NOMO-1 treated with DMSO at 0.1 percent for 48 hours (cell line): ENCODE data around the gene NF2.
A peak's percentile ranks its signal among the peaks of the same experiment; 100 is the strongest.

ENCODE experiments used
- DNase-seq: peaks from one replicate; lab custom pipeline; 2025; ENCODE audit not compliant: unreplicated experiment; lab: John Stamatoyannopoulos, UW

The NF2 gene

GRCh38 chr22:29629903-29630516 is 26.6 kb downstream of the NF2 start:
- no peak for DNase-seq

GRCh38 chr22:29630987-29631386 is 27.6 kb downstream of the NF2 start:
- DNase-seq, result no peak

GRCh38 chr22:29631725-29632124 is 28.3 kb downstream of the NF2 start:
- no peak for DNase-seq

- DNase-seq, result no peak
Measured at GRCh38 chr22:29632672-29633071, 29.2 kb downstream of the NF2 start.

GRCh38 chr22:29633514-29634312 is 30.3 kb downstream of the NF2 start:
- DNase-seq, result no peak

GRCh38 chr22:29634847-29635246 is 31.4 kb downstream of the NF2 start:
- no peak for DNase-seq

GRCh38 chr22:29635734-29636357 is 32.4 kb downstream of the NF2 start:
- DNase-seq, result peak; percentile 62

- DNase-seq, result no peak
Measured at GRCh38 chr22:29636751-29637150, 33.3 kb downstream of the NF2 start.

GRCh38 chr22:29637181-29637580 is 33.7 kb downstream of the NF2 start:
- no peak for DNase-seq

- no peak for DNase-seq
Measured at GRCh38 chr22:29638678-29639077, 35.2 kb downstream of the NF2 start.

GRCh38 chr22:29639096-29639495 is 35.7 kb downstream of the NF2 start:
- DNase-seq, result no peak

GRCh38 chr22:29641042-29641699 is 37.7 kb downstream of the NF2 start:
- peak; percentile 79 for DNase-seq

GRCh38 chr22:29641700-29642330 is 38.4 kb downstream of the NF2 start:
- no peak for DNase-seq

GRCh38 chr22:29642694-29643093 is 39.3 kb downstream of the NF2 start:
- peak; percentile 15 for DNase-seq

- no peak for DNase-seq
Measured at GRCh38 chr22:29647954-29648737, 44.7 kb downstream of the NF2 start.

- no peak for DNase-seq
Measured at GRCh38 chr22:29650370-29650769, 46.9 kb downstream of the NF2 start.

GRCh38 chr22:29651652-29652051 is 48.2 kb downstream of the NF2 start:
- DNase-seq, result no peak

- DNase-seq, result no peak
Measured at GRCh38 chr22:29654420-29654819, 51.0 kb downstream of the NF2 start.

- DNase-seq, result no peak
Measured at GRCh38 chr22:29654882-29655281, 51.4 kb downstream of the NF2 start.

GRCh38 chr22:29658176-29658575 is 54.7 kb downstream of the NF2 start:
- peak; percentile 99 for DNase-seq
